Stimulated activated CD8-positive, alpha-beta memory T cell treated with anti-CD3 and anti-CD28 coated beads, Interleukin-7, amount 100 ng/mL, for 48 hours (primary cell): ENCODE measurements around the gene HDAC7.
"Not testable (repeated sequence)": the region's sequence is repeated elsewhere in the genome, so short reads cannot be mapped to it uniquely, and the experiment has no call there.

Experiments used
- DNase-seq, 2 donors: peaks; one replicate each; pipeline ENCODE4 v3.0.0-alpha.2; 2020; ENCODE audit warnings: low read depth in 1 of 2; ENCODE audit errors: extremely low read depth in 1 of 2

HDAC7 gene

DNA sequence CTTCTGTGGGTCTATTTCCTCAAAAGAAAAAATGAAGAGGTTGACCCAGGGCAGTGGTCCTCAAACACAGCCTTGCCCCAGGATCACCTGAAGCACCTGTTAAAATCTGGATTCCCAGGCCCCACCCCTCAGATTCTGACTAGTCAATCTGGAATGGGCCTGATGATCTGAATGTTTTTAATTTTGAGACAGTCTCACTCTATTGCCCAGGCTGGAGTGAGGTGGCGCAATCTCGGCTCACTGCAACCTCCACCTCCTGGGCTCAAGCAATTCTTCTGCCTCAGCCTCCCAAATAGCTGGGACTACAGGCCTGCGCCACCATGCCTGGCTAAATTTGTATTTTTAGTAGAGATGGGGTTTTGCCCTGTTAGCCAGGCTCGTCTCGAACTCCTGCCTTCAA lies 4.3 kb downstream of the HDAC7 start:
- not testable (repeated sequence) for DNase-seq

DNA sequence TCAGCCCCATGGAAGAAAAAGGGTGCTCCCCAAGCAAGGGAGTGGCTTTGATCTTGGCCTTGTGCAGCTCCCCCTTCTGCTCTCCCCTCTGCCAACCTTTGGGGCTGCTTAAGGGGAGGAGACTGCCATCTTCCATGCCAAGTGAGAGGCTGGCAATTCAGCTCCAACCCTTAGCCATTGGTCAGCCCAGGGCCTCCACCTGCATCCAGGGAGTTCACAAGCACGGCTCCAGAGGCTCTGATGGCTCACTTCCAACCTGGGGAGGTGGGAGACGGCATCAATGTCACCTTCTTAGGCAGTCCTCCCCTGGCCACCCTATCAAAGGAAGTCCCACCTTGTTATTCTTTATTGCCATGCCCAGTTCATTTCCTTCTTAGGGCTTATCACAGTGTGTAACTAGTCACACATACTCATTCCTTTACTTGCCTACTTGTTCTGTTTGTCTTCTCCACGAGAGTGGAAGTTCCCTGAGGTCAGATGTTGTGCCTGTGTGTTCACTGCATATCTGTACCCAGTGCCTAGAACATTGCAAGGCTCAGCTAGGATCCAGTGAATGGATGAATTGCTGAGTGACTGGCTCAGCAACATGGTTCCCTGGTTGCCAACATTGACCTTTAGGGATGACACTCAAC lies 5.0 kb downstream of the HDAC7 start:
- DNase-seq: no peak

- no peak for DNase-seq
Measured at GRCh38 chr12:47813511-47814196, 6.0 kb downstream of the HDAC7 start.

DNA sequence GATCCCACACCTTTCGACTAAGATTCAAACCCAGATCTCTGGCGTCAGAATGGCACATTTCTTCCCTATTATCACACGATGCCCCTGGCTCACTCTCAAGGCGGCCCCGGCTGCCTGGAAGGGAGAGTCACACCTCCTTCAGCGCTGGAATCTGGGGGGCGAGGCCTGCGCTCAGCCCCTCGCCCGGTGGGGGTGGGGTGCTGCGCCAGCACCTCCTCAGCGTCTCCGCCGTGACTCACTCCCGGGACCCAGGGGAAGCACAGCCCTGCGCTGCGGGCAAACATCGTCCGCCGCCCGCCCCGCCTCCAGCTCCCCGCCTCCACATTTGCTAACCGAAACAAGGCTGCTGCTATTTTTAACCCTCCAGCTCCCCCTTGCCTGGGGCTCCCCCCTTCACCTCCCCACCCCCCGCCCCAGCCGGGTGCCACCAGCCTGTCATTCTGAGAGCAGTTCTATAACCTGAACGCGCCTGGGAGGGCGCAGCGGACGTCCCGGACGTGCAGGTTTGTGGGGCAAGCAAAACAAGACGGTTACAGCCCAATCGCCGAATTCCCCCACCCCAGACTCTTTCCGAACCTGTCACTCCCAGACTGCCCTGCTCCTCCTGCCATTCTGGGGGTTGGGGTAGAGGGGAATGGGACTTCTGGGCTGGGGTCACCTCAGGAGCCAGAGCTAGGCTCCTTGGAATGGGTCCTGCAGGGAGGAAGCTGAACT lies 6.7 kb downstream of the HDAC7 start:
- DNase-seq: peak; percentile 87 to 92

DNA sequence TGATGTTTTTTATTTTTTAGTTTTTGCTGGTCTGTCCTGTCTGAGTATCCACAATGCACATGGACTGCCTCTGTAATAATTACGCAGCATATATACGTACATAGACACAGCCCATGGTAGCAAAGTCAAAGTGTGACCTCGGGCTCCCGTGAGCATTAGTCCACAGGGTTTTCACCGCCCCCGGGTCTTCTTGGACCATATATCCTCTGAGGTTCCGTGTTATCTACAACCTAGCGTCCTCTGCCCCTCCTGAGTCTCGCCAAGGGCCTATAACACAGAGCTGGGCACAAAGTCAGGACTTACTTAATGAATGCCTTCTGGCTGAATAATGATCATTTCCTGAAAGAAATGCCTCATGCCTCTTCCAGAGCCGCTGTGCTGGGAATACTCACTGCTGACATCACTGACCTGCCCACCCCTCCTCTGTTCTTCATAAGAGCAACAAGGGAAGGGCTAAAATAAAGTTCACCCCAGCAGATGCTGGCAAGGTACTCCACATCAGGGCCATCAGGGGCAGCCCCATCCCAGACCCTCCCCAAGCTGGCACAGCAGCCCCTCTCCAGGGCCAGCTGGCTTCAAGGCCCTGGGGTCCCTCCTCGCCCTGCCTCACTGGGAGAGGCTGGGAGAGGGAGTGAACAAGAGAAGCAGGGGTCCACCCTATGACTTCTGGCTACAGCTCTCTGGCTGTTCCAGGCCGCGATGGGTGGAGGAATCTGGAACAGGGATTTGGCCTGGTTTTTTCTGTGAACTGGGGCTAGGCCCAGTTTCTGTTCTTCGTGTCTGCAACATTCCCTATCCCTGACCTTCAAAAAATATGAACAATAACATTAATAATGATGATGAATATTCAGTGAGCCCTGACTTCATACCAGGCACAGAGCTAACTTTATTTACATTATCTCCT lies 7.9 kb downstream of the HDAC7 start:
- no peak for DNase-seq

- DNase-seq: no peak
Measured at GRCh38 chr12:47811072-47811396, 8.7 kb downstream of the HDAC7 start.

DNA sequence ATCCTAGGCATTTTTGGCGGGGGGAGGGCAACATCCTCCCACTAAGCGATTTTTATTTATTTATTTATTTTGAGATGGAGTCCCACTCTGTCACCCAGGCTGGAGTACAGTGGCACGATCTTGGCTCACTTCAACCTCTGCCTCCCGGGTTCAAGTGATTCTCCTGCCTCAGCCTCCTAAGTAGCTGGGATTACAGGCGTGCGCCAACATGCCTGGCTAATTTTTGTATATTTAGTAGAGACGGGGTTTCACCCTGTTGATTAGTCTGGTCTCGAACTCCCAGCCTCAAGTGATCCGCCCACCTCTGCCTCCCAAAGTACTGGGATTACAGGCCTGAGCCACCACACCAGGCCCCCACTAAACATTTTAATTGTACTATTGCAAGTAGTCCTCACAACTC lies 10.2 kb downstream of the HDAC7 start:
- not testable (repeated sequence) for DNase-seq

DNA sequence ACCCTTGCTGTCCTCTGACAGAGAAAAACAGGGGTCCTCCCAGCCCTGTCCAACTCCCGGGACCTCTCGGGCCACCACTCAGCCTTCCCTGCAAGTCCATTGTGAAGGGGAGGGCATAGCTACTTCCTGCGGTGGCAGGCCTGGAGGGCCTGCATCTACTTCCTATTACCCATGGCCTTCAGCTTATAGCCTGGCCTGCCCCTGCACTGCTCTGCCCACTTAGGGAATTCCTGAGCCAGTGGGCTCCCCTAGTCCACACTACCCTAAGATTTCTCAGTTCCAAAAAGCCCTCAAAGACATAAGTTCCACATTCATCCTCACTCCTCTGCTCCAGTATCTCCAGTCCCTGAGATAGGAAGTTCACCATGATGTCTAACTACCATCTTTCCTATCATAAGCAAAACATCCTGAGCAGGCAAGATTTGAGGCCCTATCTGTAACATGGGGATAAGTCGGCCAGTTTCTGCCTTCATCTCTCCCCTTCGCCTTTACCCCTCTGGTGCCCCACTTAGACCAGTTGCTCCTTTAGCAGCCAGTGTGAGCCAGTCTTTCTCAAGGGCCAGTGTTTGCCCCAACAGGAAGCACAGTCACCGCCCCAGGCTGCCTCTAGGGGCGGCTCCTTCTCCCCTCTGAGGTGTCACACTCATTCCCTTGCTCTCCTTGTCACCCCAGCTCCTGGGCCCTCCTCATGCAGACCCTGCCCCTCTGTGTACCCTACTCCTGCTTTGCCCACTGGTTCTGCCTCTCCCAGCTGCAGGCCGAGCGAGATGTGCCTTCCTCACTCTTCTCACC lies 10.9 kb downstream of the HDAC7 start:
- no peak for DNase-seq

- DNase-seq: peak; percentile 73 to 83
Measured at GRCh38 chr12:47808050-47808449, 11.7 kb downstream of the HDAC7 start.

DNA sequence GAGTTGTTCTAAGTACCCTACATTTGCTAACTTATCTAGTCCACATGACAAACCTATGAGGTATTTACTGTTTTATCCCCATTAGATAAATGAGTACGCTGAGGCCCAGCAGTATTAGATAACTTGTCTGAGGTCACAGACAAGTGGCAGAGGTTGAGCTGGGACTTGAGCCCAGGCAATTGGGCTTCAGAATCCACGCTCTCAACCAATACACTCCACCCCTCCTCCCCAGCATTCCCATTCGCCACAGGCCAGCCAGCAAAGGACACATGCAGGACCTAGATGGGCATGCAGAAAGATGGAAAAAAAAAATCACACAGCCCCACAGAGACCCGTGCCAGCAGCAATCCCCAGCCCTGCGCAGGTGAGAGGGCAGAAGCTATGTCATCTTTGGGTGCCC lies 12.4 kb downstream of the HDAC7 start:
- no peak for DNase-seq

DNA sequence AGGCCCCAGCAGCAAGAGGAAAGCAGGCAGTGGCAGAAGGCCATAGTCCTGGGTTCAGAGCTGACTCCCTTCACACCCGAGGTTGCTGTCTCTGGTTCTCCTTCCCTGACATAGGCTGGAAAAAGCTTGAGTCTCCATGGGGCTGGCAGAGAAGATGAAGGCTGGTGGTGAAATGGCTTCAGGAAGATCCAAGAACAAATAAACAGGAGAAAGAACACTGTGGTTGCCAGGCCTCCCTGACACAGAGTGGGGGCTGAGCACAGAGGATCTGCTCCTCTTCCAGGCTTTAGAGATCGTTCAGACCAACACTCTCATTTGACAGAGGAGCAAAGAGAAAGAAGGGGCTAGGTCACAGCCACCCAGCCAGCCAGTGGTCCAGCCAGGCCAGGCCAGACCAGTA lies 14.3 kb downstream of the HDAC7 start:
- DNase-seq: no peak

GRCh38 chr12:47804171-47804570 lies 15.5 kb downstream of the HDAC7 start:
- DNase-seq: no peak

GRCh38 chr12:47803191-47803875 lies 16.4 kb downstream of the HDAC7 start:
- DNase-seq: no peak

DNA sequence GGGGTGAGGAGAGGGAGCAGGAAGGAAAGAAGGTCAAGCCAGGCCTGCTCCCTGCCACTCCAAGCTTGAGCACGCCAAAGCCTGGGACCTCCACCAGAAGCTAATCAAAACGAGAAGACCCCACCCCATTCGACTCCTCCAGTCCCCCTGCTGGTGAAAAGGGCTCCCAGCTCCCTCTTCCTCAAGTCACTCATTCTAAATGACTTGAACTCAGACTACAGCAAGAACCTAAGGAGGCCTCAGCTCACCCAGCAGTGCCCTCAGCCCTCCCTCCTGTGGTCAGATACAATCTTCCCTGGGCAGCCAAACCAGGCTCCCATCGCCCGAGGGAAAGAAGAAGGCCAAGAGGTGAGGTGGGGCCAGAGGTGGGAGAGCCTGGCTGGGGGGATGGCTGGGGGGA lies 17.4 kb downstream of the HDAC7 start:
- no peak for DNase-seq

GRCh38 chr12:47801904-47802246 lies 17.8 kb downstream of the HDAC7 start:
- DNase-seq: no peak

GRCh38 chr12:47801170-47801903 lies 18.4 kb downstream of the HDAC7 start:
- DNase-seq: no peak

DNA sequence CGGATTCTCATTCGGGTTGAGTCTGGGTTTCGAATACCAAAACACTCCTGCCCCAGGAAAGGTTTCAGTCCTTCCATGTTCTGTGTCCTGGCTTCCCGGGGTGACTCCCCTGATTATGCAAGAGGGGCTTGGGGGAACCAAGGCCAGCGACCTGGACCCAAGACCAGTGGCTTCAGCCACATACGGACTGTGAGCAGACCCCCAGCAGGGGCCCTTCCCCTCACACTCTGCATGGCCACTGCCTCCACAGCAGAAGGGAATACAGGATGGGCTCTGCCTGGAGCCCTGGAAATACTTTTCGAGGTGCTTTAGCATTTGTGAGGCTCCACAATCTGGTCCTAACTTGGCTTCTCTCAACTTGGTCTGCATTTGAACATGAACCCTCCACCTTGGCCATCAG lies 19.1 kb downstream of the HDAC7 start:
- DNase-seq: no peak

DNA sequence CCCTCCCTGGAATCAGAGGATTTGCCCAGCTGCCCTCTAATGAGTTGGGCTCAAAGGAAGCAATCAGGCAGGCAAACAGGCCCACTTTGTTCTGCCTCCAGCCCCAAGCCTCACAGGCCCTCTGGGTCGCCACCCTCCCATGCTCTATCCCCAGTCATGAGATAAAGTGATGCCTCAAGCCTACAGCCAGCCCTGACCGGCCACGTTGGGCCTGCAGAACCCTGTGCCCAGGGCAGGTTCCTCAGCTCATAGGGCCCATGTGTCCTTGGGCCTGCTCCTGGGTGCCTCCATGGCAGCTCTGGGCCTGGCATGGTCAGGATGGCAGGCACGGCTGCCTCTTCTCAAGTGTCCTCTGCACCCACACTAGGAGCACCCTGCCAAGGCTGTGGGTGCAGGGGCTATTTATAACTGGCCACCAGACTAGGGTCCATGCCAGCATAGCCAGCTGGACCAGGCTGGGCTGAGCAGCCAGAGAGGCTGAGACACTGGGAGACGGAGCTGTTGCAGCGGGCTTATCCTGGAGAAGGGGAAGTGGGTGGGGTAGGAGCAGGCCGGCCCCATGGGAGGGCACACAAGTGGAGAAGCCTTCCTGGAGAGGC lies 20.2 kb downstream of the HDAC7 start:
- no peak for DNase-seq

- DNase-seq: no peak
Measured at GRCh38 chr12:47798382-47798948, 21.2 kb downstream of the HDAC7 start.
